NCI-H187 (cell line): Measurements from ENCODE around the gene MSTN.

Experiments used
- DNase-seq, 2 experiments: peaks; one replicate each; lab custom pipeline; 2025; lab: John Stamatoyannopoulos, UW

MSTN gene

GRCh38 chr2:190062601-190063000 is at the start of gene MSTN:
MSTN (minus strand) TSS chr2:190062729; CDS start chr2:190062596, 133 bp downstream.
- no peak for DNase-seq

GRCh38 chr2:190111166-190111565 is 48.6 kb upstream of the MSTN start:
- no peak for DNase-seq

- no peak for DNase-seq
Observed at GRCh38 chr2:190110699-190111098, 48.2 kb upstream of the MSTN start.

- DNase-seq, result no peak
Observed at GRCh38 chr2:190110131-190110530, 47.6 kb upstream of the MSTN start.

- DNase-seq, result no peak
Observed at GRCh38 chr2:190107409-190107808, 44.9 kb upstream of the MSTN start.

GRCh38 chr2:190106783-190107182 is 44.3 kb upstream of the MSTN start:
- no peak for DNase-seq

- DNase-seq, result no peak
Observed at GRCh38 chr2:190105554-190105953, 43.0 kb upstream of the MSTN start.

- DNase-seq, result no peak
Observed at GRCh38 chr2:190103144-190103543, 40.6 kb upstream of the MSTN start.

GRCh38 chr2:190099890-190100697 is 37.6 kb upstream of the MSTN start:
- no peak for DNase-seq

GRCh38 chr2:190098851-190099250 is 36.3 kb upstream of the MSTN start:
- no peak for DNase-seq

GRCh38 chr2:190097115-190097514 is 34.6 kb upstream of the MSTN start:
- DNase-seq, result no peak

GRCh38 chr2:190094316-190094871 is 31.9 kb upstream of the MSTN start:
- no peak for DNase-seq

- no peak for DNase-seq
Observed at GRCh38 chr2:190093793-190094192, 31.3 kb upstream of the MSTN start.

- no peak for DNase-seq
Observed at GRCh38 chr2:190090148-190090547, 27.6 kb upstream of the MSTN start.

GRCh38 chr2:190088917-190089316 is 26.4 kb upstream of the MSTN start:
- peak; percentile 0 to 6 for DNase-seq

- DNase-seq, result no peak
Observed at GRCh38 chr2:190084704-190085103, 22.2 kb upstream of the MSTN start.

GRCh38 chr2:190082118-190082517 is 19.6 kb upstream of the MSTN start:
- DNase-seq, result no peak

- no peak for DNase-seq
Observed at GRCh38 chr2:190080527-190081049, 18.1 kb upstream of the MSTN start.

GRCh38 chr2:190079160-190079559 is 16.6 kb upstream of the MSTN start:
- no peak for DNase-seq

GRCh38 chr2:190075623-190076022 is 13.1 kb upstream of the MSTN start:
- no peak for DNase-seq

- peak in 1 of 2 experiments; percentile 5 for DNase-seq
Observed at GRCh38 chr2:190069936-190070696, 7.6 kb upstream of the MSTN start.

- DNase-seq, result no peak
Observed at GRCh38 chr2:190068764-190069163, 6.2 kb upstream of the MSTN start.

- DNase-seq, result no peak
Observed at GRCh38 chr2:190065839-190066238, 3.3 kb upstream of the MSTN start.
